Gastroesophageal sphincter (tissue), 4 donors: Measurements from ENCODE around the gene SCN11A. TPM values are rescaled to one million over a fixed set of nuclear protein-coding genes. Genes with fewer than 3 reads are reported as not detected.

Source experiments
- ATAC-seq: fragments of 150-250 bp; one replicate; pipeline ENCODE4 v1.9.1; 2016; ENCODE audit warnings: mild to moderate bottlenecking, moderate library complexity
- H3K27ac ChIP-seq, 4 donors: fragments of 200-600 bp; sonication (generic) in 3 of 4; 1 replicate in 3 of 4; 2 replicates in 1 of 4; pipeline ENCODE4 v1.5.1; 2016 to 2019
- H3K27me3 ChIP-seq: fragments of 200-600 bp; sonication (generic); one replicate; pipeline ENCODE4 v1.5.1; 2019
- H3K36me3 ChIP-seq, 2 donors: fragments of 200-600 bp; sonication (generic); one replicate each; pipeline ENCODE4 v1.5.1; 2019; ENCODE audit warnings: control low read depth in 1 of 2
- H3K4me1 ChIP-seq, 3 donors: fragments of 200-600 bp; sonication (generic); 1 replicate in 2 of 3; 2 replicates in 1 of 3; pipeline ENCODE4 v1.5.1; 2016 to 2019; ENCODE audit warnings: control low read depth in 2 of 3
- H3K4me3 ChIP-seq, 2 donors: fragments of 200-600 bp; sonication (generic); one replicate each; pipeline ENCODE4 v1.5.1; 2019; ENCODE audit warnings: mild to moderate bottlenecking in 1 of 2, moderate library complexity in 1 of 2
- H3K9me3 ChIP-seq, 3 donors: fragments of 200-600 bp; sonication (generic); one replicate each; pipeline ENCODE4 v1.5.1; 2017 to 2019; ENCODE audit warnings: control low read depth in 2 of 3
- CTCF ChIP-seq, 4 experiments: fragments of 200-600 bp in 2 of 4; fragments of 450-650 bp in 2 of 4; sonication (generic) in 1 of 4; IDR thresholded peaks; one replicate each; pipeline ENCODE4 v1.5.1; 2017 to 2019; ENCODE audit warnings: antibody characterized with exemption in 4 of 4, mild to moderate bottlenecking in 2 of 4, moderate library complexity in 2 of 4
- EP300 ChIP-seq: sonication (generic); formaldehyde crosslinking; IDR thresholded peaks from one replicate; pipeline ENCODE4 v1.6.1; 2017; ENCODE audit warnings: antibody characterized with exemption, mild to moderate bottlenecking
- POLR2A ChIP-seq, 2 donors: fragments of 450-650 bp; IDR thresholded peaks; one replicate each; pipeline ENCODE4 v1.6.1; 2017; ENCODE audit warnings: antibody characterized with exemption in 2 of 2, mild to moderate bottlenecking in 2 of 2, moderate library complexity in 1 of 2
- POLR2AphosphoS5 ChIP-seq: sonication (generic); formaldehyde crosslinking; IDR thresholded peaks from one replicate; pipeline ENCODE4 v1.6.1; 2017; ENCODE audit warnings: antibody characterized with exemption
- WGBS, 2 donors: methylation state at CpG; one replicate each; pipeline ENCODE4 v1.1.5; 2018; ENCODE audit warnings: low coverage in 1 of 2; 5-methylcytosine and 5-hydroxymethylcytosine counted together
- total RNA-seq, 4 donors: library from RNA; depleted of rRNA; stranded (reverse); fragments of >200 nt; gene quantifications; one replicate each; pipeline ENCODE4 v1.1.0, GENCODE V29; 2016

The SCN11A gene
- total RNA-seq, 4 donors from 2014 or later = 0.15 to 0.57 (median 0.27) TPM; not detected in 1

- Histone ChIP-seq H3K27me3 (no peaks in the 10 kb centered on the region), H3K36me3 (no peaks in the 10 kb centered on the region), H3K4me3 (no peak overlapping the region), H3K27ac (no peak overlapping the region), H3K9me3 (no peaks in the 10 kb centered on the region), H3K4me1 (peaks cover 7 to 30% (median 11%) of the 10 kb centered on the region in 3 donors)
- ATAC-seq = no peak
- no peak for TF ChIP-seq CTCF (IDR thresholded peaks at IDR 0.05)
- TF ChIP-seq POLR2AphosphoS5 = no peak
- no peak for TF ChIP-seq POLR2A (IDR thresholded peaks at IDR 0.05)
- no peak for TF ChIP-seq EP300
These were observed 1.7 kb downstream of the SCN11A start for GRCh38 chr3:39050029-39050428.

- TF ChIP-seq EP300 (no peak), POLR2A (IDR thresholded peaks at IDR 0.05) (no peak), CTCF (IDR thresholded peaks at IDR 0.05) (no peak), POLR2AphosphoS5 (no peak)
- Histone ChIP-seq H3K27me3 (no peaks in the 10 kb centered on the region), H3K4me3 (no peak overlapping the region), H3K4me1 (no peaks in the 10 kb centered on the region), H3K27ac (no peak overlapping the region), H3K36me3 (no peaks in the 10 kb centered on the region), H3K9me3 (peaks cover 0 to 19% (median 0%) of the 10 kb centered on the region in 3 donors)
- no peak for ATAC-seq
These were observed 13.6 kb downstream of the SCN11A start for GRCh38 chr3:39038165-39038564.

GRCh38 chr3:39029556-39029955 lies 22.2 kb downstream of the SCN11A start:
- WGBS, 2 donors = 50 to 100% methylated on average over 1 of the region's 1 CpG
- no peaks in the 10 kb centered on the region for H3K9me3 ChIP-seq
- no peak overlapping the region for H3K27ac ChIP-seq
- ATAC-seq = no peak
- H3K27me3 ChIP-seq = no peaks in the 10 kb centered on the region
- H3K4me3 ChIP-seq = no peak overlapping the region
- TF ChIP-seq POLR2A (IDR thresholded peaks at IDR 0.05) = no peak
- TF ChIP-seq POLR2AphosphoS5 = no peak
- no peak for TF ChIP-seq EP300
- TF ChIP-seq CTCF (IDR thresholded peaks at IDR 0.05) = no peak
- H3K36me3 ChIP-seq = no peaks in the 10 kb centered on the region
- no peaks in the 10 kb centered on the region for H3K4me1 ChIP-seq

- ATAC-seq = no peak
- Histone ChIP-seq H3K27ac (no peak overlapping the region), H3K9me3 (no peaks in the 10 kb centered on the region), H3K4me1 (no peaks in the 10 kb centered on the region), H3K27me3 (no peaks in the 10 kb centered on the region), H3K4me3 (no peak overlapping the region), H3K36me3 (no peaks in the 10 kb centered on the region)
- WGBS, 2 donors = 51 to 60% methylated on average over 1 to 3 of the region's 3 CpGs
- TF ChIP-seq POLR2AphosphoS5 = no peak
- TF ChIP-seq EP300 = no peak
- TF ChIP-seq CTCF (IDR thresholded peaks at IDR 0.05) = no peak
- no peak for TF ChIP-seq POLR2A (IDR thresholded peaks at IDR 0.05)
These were observed 23.2 kb downstream of the SCN11A start for GRCh38 chr3:39028546-39028945.

GRCh38 chr3:39025222-39025970 lies 26.3 kb downstream of the SCN11A start:
- WGBS, 2 donors = 71 to 72% methylated on average over 5 to 6 of the region's 6 CpGs
- Histone ChIP-seq H3K36me3 (no peaks in the 10 kb centered on the region), H3K4me3 (no peak overlapping the region), H3K27me3 (no peaks in the 10 kb centered on the region), H3K27ac (no peak overlapping the region), H3K4me1 (no peaks in the 10 kb centered on the region), H3K9me3 (no peaks in the 10 kb centered on the region)
- no peak for TF ChIP-seq POLR2AphosphoS5
- TF ChIP-seq CTCF (IDR thresholded peaks at IDR 0.05) = no peak
- no peak for TF ChIP-seq EP300
- TF ChIP-seq POLR2A (IDR thresholded peaks at IDR 0.05) = no peak
- no peak for ATAC-seq
